ENCODE data around the gene TIMP3. TPM values are rescaled to one million over a fixed set of nuclear protein-coding genes. Genes with fewer than 3 reads are reported as not detected.

The TIMP3 gene
- total RNA-seq, 3 donors from 2014 or later: 269 to 1,246 (median 290) TPM

GRCh38 chr22:32796865-32797573, 4.5 kb upstream of the TIMP3 start:
- Histone ChIP-seq H3K4me1 (peaks cover 0 to 2% of the 10 kb centered on the region in 2 donors), H3K27me3 (peaks cover 0 to 7% of the 10 kb centered on the region in 2 donors), H3K4me3 (peak overlapping the region in 1 of 3 donors; percentile 47), H3K36me3 (no peaks in the 10 kb centered on the region), H3K27ac (peak overlapping the region; percentile 46 to 63), H3K9me3 (no peaks in the 10 kb centered on the region)
- peak; percentile 80 to 81 for DNase-seq (ENCODE audit: low spot score in 2 of 2)
- peak; percentile 76 to 92 (median 88) for TF ChIP-seq CTCF (IDR thresholded peaks at IDR 0.05)
- peak; percentile 14 to 61 (median 16) for TF ChIP-seq POLR2AphosphoS5 (IDR thresholded peaks at IDR 0.05)
- no peak for TF ChIP-seq POLR2A (IDR thresholded peaks at IDR 0.05)
- intact Hi-C loops (cut with DNase I; ENCODE audit: low total_unique reads): loop anchor here (10.0 kb wide), 1 partner anchor 262 kb away; no protein-coding TSS in a partner anchor

GRCh38 chr22:32799496-32799895, 2.0 kb upstream of the TIMP3 start:
- Histone ChIP-seq H3K36me3 (no peaks in the 10 kb centered on the region), H3K4me1 (peaks cover 0 to 2% of the 10 kb centered on the region in 2 donors)
- intact Hi-C loops (cut with DNase I; ENCODE audit: low total_unique reads): loop anchor here (10.0 kb wide), 1 partner anchor 265 kb away; no protein-coding TSS in a partner anchor

GRCh38 chr22:32800158-32800882, 1.2 kb upstream of the TIMP3 start:
- Histone ChIP-seq H3K36me3 (no peaks in the 10 kb centered on the region), H3K9me3 (no peaks in the 10 kb centered on the region), H3K4me1 (peaks cover 0 to 2% of the 10 kb centered on the region in 2 donors), H3K4me3 (peak overlapping the region; percentile 78 to 99 (median 96)), H3K27ac (peak overlapping the region; percentile 90 to 95), H3K27me3 (peaks cover 0 to 12% of the 10 kb centered on the region in 2 donors)
- no peak for DNase-seq (ENCODE audit: low spot score in 2 of 2)
- TF ChIP-seq POLR2AphosphoS5 (IDR thresholded peaks at IDR 0.05) (no peak), CTCF (IDR thresholded peaks at IDR 0.05) (no peak), POLR2A (IDR thresholded peaks at IDR 0.05) (no peak)
- intact Hi-C loops (cut with DNase I; ENCODE audit: low total_unique reads): no loop called here

More at GRCh38 chr22:32799496-32799895, 2.0 kb upstream of the TIMP3 start:
- Histone ChIP-seq H3K27me3 (peaks cover 0 to 12% of the 10 kb centered on the region in 2 donors), H3K4me3 (no peak overlapping the region), H3K9me3 (no peaks in the 10 kb centered on the region), H3K27ac (peak overlapping the region in 1 of 2 donors; percentile 95)
- no peak for DNase-seq (ENCODE audit: low spot score in 2 of 2)
- TF ChIP-seq CTCF (IDR thresholded peaks at IDR 0.05): no peak
- no peak for TF ChIP-seq POLR2A (IDR thresholded peaks at IDR 0.05)
- no peak for TF ChIP-seq POLR2AphosphoS5 (IDR thresholded peaks at IDR 0.05)

DNA sequence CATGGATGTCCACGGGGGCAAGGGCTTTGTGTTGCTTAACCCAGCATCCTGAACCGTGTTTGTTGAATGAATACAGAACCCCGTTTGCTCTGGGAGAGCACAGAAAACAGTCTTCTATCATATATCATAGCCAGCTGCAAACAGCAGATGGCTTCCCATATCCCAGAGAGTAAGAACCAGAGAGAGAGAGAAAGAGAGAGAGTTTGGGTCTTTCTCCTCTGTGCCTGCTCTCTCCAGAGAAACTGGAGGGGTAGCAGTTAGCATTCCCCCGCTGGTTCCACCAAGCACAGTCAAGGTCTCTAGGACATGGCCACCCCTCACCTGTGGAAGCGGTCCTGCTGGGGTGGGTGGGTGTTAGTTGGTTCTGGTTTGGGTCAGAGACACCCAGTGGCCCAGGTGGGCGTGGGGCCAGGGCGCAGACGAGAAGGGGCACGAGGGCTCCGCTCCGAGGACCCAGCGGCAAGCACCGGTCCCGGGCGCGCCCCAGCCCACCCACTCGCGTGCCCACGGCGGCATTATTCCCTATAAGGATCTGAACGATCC, 440 bp upstream of the TIMP3 start:
- H3K4me3 ChIP-seq: peak overlapping the region; percentile 78 to 99 (median 96)
- no peaks in the 10 kb centered on the region for H3K9me3 ChIP-seq
- peaks cover 0 to 12% of the 10 kb centered on the region in 2 donors for H3K27me3 ChIP-seq
- intact Hi-C loops (cut with DNase I; ENCODE audit: low total_unique reads): no loop called here
- H3K4me1 ChIP-seq: peaks cover 0 to 2% of the 10 kb centered on the region in 2 donors
- no peaks in the 10 kb centered on the region for H3K36me3 ChIP-seq
- H3K27ac ChIP-seq: peak overlapping the region; percentile 90 to 95
- no peak for DNase-seq (ENCODE audit: low spot score in 2 of 2)
- TF ChIP-seq CTCF (IDR thresholded peaks at IDR 0.05): no peak
- TF ChIP-seq POLR2AphosphoS5 (IDR thresholded peaks at IDR 0.05): no peak
- TF ChIP-seq POLR2A (IDR thresholded peaks at IDR 0.05): no peak

All from breast epithelium (tissue), 4 donors.